SK-MEL-5 (cell line): ENCODE results near the gene SMIM20. TPM values are rescaled to one million over a fixed set of nuclear protein-coding genes. Genes with fewer than 3 reads are reported as not detected.

Experiments
- DNase-seq: peaks from one replicate; pipeline ENCODE4 v3.0.0-alpha.2; 2016; ENCODE audit warnings: low read depth, low spot score
- in situ Hi-C: cut with HindIII; loops from 2 replicates; pipeline ENCODE4 v1.10.0; 2016; ENCODE audit warnings: low sequenced_read_pairs, high pct_unique_total_duplicates, low pct_unique_long_range_greater_than_20kb
- total RNA-seq: library from RNA; depleted of rRNA; stranded (reverse); fragments of >200 nt; shearing (Covaris generic); gene quantifications from 2 replicates; pipeline ENCODE4 v1.2.3, GENCODE V29; 2014

The SMIM20 gene
- total RNA-seq, 1 experiment from 2014 or later, result 64.8 TPM

DNA sequence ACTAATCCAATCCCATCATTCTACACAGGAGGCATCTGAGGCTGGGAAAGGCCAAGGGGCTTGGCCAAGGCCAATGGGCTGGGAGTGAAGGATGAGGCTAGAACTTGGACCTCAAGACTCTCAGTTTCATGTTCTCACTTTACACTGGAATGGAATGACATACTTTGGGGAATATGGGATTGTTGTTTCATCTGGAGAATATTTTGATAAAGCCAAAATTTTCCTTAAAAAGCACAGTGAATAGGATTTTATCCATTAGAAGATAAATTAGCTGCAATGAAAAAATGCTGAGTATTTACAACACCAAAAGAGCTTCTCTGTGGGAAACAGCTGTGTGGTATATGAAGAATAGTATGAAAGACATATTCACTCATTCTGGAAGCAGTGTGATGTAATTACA is 29.3 kb downstream of the SMIM20 start:
- in situ Hi-C loops, result no loop called here
- no peak for DNase-seq

GRCh38 chr4:25943805-25944204 is 29.8 kb downstream of the SMIM20 start:
- DNase-seq, result no peak
- in situ Hi-C loops, result no loop called here

DNA sequence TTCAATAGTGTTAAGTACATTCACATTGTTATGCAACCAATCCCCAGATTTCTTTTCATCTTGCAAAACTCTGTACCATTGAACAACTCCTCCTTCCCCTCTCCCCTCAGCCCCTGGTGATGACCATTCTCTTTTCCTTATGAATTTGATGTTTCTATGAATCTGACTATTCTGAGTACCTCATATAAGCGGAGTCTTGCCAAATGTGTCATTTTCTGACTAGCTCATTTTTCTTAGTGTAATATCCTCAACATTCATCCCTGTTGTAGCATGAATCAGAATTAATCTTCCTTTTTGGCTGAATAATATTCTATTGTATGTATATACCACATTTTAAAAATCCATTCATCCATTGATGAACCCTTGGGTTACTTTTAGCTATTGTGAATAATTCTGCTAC is 34.0 kb downstream of the SMIM20 start:
- DNase-seq, result no peak
- in situ Hi-C loops, result no loop called here

GRCh38 chr4:25949173-25949748 is 35.2 kb downstream of the SMIM20 start:
- in situ Hi-C loops, result no loop called here
- no peak for DNase-seq

- in situ Hi-C loops, result no loop called here
- no peak for DNase-seq
Measured at GRCh38 chr4:25949994-25950393, 36.0 kb downstream of the SMIM20 start.

- in situ Hi-C loops, result no loop called here
Measured at GRCh38 chr4:25950461-25951389, 36.7 kb downstream of the SMIM20 start.

DNA sequence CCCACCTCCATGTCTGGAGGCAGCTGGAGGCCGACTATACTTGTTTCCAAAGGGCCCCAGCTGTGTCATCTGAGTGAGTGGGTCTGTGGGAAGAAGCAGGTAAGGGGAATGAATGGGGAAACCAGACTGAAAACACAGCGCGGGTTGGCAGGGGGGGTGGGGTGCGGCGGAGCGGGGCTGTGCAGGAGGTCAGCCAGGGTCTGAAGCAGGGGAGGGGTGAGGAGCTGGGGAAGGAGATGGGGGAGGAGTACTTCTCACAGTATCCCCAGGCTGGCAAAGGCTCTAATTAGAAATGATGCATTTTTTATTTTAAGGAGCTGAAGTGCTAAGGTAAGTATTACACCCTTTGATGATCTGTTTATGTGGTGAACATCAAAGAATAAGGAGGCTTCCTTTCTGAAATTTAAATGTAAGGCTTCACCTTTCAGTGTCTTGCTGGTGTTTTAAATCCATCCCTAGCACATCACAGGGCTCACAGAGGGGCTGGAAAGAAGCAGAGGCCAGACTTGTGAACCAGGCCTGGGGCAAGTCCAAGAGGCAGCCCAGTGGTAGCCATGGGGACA is 37.5 kb downstream of the SMIM20 start:
- DNase-seq, result no peak

More at GRCh38 chr4:25950461-25951389, 36.7 kb downstream of the SMIM20 start:
- no peak for DNase-seq

DNA sequence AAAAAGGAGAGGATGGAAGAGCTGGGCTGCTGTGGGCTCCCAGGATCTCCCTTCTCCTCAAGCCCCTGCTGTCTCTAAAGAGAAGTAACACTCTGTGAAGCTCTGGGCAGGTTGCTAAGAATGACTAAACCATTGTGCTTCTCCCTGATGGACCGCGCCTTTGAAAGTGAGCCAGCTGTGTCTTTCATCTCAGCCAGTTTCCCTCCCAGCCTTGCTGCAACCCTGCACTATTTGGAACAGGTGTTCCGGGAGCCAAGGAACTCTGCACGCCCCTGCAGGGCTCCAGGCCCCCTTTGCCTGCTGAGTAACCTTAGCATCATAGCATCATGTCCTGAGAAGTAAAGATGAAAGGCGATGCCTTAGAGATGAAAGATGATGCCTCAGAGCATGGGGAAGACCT is 39.7 kb downstream of the SMIM20 start:
- no peak for DNase-seq
- in situ Hi-C loops, result no loop called here

More for the DNA sequence above, 37.5 kb downstream of the SMIM20 start:
- in situ Hi-C loops, result no loop called here

GRCh38 chr4:25954293-25954904 is 40.4 kb downstream of the SMIM20 start:
- in situ Hi-C loops, result no loop called here
- no peak for DNase-seq

- no peak for DNase-seq
- in situ Hi-C loops, result no loop called here
Measured at GRCh38 chr4:25955705-25956104, 41.7 kb downstream of the SMIM20 start.

DNA sequence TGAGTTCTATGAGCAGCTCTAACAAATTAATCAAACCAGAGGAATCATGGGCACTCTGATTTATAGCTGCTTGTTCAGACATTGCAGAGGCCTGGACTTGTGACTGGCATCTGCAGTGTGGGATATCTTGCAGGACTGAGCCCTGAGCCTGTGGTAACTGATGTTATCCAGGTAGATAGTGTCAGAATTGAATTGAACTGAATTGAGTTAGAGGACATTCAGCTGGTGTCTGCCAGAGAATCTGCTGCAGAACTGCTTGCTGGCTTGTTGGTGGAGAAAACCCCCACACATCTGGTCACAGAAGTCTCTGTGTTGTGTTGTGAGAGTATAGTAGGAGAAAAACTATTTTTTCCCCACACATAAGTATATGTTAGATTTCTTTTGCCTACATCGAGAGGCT is 42.2 kb downstream of the SMIM20 start:
- DNase-seq, result no peak
- in situ Hi-C loops, result no loop called here

- DNase-seq, result no peak
- in situ Hi-C loops, result no loop called here
Measured at GRCh38 chr4:25958110-25958509, 44.1 kb downstream of the SMIM20 start.

DNA sequence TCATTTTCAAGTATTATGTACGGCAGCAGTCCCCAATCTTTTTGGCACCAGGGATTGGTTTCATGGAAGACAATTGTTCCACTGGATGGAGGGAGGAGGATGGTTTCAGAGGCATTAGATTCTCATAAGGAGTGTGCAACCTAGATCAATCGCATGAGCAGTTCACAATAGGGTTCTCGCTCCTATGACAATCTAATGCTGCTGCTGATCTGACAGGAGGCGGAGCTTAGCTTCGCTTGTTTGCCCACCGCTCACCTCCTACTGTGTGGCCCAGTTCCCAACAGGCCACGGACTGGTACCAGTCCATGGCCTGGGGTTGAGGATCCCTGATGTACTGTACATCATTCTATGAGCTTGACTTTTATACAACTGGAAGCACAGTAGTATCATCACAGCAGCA is 48.4 kb downstream of the SMIM20 start:
- in situ Hi-C loops, result no loop called here

DNA sequence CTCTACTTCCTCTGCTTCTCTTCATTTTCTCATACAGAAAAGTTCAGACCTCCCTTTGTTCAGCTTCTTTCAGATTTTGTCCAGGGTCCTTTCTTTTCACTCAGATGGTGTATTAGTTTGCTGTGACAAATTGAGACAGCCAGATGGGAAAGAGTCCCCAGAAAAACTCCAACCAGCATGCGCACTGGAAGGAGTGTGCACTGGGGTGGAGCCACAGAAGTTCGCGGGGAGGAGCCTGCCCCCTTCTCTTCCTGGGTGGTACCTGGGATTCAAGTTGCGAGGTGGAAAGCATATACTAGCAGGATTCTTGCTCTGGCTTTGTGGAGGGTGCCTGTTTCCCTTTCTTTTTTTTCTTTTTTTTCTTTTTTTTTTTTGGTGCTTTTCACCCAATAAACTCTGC is 51.6 kb downstream of the SMIM20 start:
- in situ Hi-C loops, result no loop called here
- DNase-seq, result no peak

More for the DNA sequence above, 48.4 kb downstream of the SMIM20 start:
- no peak for DNase-seq

DNA sequence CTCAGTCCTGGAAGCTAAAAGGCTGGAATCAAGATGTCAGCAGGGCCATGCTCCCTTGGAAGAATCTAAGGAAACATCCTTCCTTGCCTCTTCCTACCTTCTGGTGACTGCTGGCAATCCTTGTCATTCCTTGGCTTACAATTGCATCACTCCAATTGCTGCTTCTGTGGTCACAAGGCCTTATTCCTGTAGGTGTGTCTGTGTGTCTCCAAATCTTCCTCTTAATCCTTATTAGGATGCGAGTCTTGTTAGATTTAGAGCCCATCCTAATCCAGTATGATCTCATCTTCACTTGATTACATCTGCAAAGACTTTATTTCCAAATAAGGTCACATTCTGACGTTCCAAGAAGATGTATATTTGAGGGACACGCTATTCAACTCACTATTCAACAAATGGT is 52.2 kb downstream of the SMIM20 start:
- in situ Hi-C loops, result no loop called here
- no peak for DNase-seq

DNA sequence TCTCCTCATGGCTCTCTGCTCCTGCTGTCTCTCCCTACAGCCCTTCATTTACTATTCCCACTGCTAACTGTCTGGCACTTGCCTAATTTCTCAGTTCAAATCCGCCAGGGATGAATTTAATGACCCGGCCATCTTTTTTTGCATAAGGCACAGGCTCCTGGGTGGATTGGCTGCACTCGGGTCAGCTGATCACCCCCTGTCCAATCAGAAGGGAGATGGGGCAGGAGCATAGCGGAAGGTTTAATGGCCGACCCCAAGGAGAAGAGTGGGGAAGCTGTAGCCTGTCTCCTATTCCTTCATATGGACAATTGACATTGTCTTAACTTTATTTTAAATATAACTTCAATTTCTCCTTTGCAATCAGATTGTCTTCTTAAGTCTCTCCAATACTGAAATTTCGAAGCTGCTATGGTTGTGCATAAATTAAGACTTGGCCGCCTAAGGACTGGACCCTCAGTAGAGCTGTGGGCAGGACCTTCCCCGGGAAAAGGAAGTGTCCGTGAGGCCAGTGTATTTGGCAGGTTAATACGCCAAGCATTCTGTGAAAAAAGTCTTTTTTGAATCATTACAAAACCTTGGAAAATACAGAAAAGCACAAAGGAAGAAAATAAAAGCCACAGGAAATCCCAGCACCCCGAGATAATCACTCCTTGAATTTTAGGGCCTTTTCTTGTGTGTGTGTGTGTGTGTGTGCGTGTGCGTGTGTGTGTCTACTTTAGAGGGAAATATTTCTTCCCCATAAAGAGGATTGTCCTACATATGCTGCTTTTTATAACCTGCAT is 55.5 kb downstream of the SMIM20 start:
- no peak for DNase-seq
- in situ Hi-C loops, result no loop called here

DNA sequence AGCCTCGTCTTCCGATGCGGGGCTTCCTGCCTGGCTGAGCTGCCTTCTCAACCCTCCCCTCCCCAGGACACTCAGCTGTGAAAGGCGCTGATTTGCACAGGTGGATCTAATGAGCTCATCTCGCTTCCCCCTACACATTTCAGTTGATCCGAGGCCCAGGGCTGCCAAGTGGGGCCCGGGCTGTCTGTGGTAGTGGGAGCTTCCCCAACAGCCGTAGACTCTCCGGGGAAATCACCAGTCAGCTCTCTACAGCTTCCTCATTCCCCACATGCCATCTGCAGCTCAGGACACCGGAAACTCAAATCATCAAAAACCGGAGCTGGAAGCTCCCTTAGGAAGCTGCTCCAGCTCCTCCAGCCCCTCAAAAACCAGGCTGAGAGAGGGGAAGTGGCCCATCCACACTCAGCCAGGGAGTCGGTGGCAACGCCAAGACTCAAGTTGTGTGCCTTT is 56.2 kb downstream of the SMIM20 start:
- in situ Hi-C loops, result no loop called here

More for the DNA sequence above, 56.2 kb downstream of the SMIM20 start:
- no peak for DNase-seq
